ENCODE data around the gene KIAA1217.

DNA sequence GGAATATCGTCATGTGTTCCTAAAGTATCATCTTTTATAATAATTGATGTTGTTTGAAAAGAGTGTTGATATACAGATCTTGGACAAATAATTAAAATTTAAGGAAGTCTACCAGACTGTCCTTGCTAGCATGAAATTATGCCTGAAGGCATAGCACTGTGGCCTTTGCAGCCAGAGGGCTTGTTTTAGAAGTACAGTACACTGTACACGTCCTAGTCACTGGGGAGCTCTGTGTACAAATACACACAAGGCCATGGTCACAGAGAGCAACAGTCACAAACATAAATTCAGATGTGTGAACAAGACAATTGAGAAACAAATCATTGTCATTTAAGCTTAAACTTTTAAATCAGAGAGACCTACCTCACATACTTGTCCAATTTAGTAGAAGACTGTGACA lies 133.0 kb downstream of the KIAA1217 start:
- TF ChIP-seq, protein P1, sequence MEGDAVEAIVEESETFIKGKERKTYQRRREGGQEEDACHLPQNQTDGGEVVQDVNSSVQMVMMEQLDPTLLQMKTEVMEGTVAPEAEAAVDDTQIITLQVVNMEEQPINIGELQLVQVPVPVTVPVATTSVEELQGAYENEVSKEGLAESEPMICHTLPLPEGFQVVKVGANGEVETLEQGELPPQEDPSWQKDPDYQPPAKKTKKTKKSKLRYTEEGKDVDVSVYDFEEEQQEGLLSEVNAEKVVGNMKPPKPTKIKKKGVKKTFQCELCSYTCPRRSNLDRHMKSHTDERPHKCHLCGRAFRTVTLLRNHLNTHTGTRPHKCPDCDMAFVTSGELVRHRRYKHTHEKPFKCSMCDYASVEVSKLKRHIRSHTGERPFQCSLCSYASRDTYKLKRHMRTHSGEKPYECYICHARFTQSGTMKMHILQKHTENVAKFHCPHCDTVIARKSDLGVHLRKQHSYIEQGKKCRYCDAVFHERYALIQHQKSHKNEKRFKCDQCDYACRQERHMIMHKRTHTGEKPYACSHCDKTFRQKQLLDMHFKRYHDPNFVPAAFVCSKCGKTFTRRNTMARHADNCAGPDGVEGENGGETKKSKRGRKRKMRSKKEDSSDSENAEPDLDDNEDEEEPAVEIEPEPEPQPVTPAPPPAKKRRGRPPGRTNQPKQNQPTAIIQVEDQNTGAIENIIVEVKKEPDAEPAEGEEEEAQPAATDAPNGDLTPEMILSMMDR (conservative IDR thresholded peaks at IDR 0.05; ENCODE audit: low read length), result no peak
- TF ChIP-seq EZH2phosphoT487 (IDR thresholded peaks at IDR 0.05; ENCODE audit: borderline replicate concordance), result no peak
